Endothelial cell (in vitro differentiated cells): ENCODE results near the gene CA10. TPM values are rescaled to one million over a fixed set of nuclear protein-coding genes. Genes with fewer than 3 reads are reported as not detected.

ENCODE experiments used
- DNase-seq: peaks from one replicate; pipeline ENCODE4 v3.0.0; 2021; ENCODE audit warnings: low spot score
- H3K27ac Mint-ChIP-seq: one replicate; pipeline ENCODE4 v1.8.0; 2021; ENCODE audit warnings: mixed read lengths, inconsistent platforms; ENCODE audit not compliant: unreplicated experiment
- H3K27me3 Mint-ChIP-seq: one replicate; pipeline ENCODE4 v1.8.0; 2021; ENCODE audit warnings: mild to moderate bottlenecking, moderate library complexity, mixed read lengths, inconsistent platforms; ENCODE audit not compliant: unreplicated experiment
- H3K36me3 Mint-ChIP-seq: one replicate; pipeline ENCODE4 v1.8.0; 2021; ENCODE audit warnings: mild to moderate bottlenecking, low read depth, mixed read lengths, inconsistent platforms; ENCODE audit not compliant: unreplicated experiment
- H3K4me1 Mint-ChIP-seq: one replicate; pipeline ENCODE4 v1.8.0; 2021; ENCODE audit warnings: mild to moderate bottlenecking, mixed read lengths, inconsistent platforms; ENCODE audit not compliant: unreplicated experiment
- H3K4me3 Mint-ChIP-seq: one replicate; pipeline ENCODE4 v1.8.0; 2021; ENCODE audit warnings: mild to moderate bottlenecking, mixed read lengths, inconsistent platforms; ENCODE audit not compliant: unreplicated experiment
- H3K9me3 Mint-ChIP-seq: one replicate; pipeline ENCODE4 v1.8.0; 2021; ENCODE audit warnings: mixed read lengths, inconsistent platforms; ENCODE audit not compliant: unreplicated experiment
- total RNA-seq: library from RNA; stranded (reverse); fragmentation: NEBNext Ultra II Directional; extraction: Animal tissue kit (Norgen Biotek cat#: 25700); gene quantifications from one replicate; pipeline ENCODE4 v1.2.1, GENCODE V29; 2021; ENCODE audit not compliant: unreplicated experiment
- TF ChIP-seq, protein P1 (sequence below): fragments of 200-600 bp; sonication (generic); IDR thresholded peaks from one replicate; pipeline ENCODE4 v1.5.0; 2021; ENCODE audit warnings: antibody characterized with exemption; ENCODE audit not compliant: unreplicated experiment

The CA10 gene
- total RNA-seq, 1 donor from 2014 or later = not detected

DNA sequence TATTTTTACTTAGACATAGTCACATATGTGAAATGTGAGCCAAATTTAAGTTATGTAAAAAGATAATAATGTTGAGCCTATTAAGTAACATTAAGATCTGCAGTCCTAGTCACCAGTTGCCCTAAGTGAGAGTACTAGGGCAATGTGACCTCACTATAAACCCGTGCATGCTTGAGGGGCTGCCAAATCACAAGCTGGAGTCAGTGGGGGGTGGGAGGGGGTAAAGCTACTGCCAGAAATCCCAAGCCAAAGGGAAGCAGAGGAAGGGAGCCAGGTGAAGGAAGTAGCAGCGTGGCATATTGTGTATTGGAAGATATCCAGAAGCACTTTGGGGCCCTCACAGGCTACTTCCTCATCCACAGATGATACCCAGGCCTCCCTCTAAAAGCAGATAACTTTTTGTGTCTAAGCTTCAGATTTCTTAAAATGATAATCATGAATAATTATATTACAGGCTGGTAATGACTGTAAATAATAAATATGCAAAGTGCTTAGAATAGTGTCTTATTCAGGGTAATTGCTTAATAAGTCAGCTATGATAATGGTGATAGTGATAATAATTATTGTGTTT is 134.1 kb downstream of the CA10 start:
- Mint-ChIP-seq H3K27ac (no peak overlapping the region), H3K4me3 (no peak overlapping the region), H3K27me3 (peaks cover 3% of the 10 kb centered on the region), H3K4me1 (no peaks in the 10 kb centered on the region), H3K9me3 (no peaks in the 10 kb centered on the region), H3K36me3 (no peaks in the 10 kb centered on the region)
- TF ChIP-seq, protein P1, sequence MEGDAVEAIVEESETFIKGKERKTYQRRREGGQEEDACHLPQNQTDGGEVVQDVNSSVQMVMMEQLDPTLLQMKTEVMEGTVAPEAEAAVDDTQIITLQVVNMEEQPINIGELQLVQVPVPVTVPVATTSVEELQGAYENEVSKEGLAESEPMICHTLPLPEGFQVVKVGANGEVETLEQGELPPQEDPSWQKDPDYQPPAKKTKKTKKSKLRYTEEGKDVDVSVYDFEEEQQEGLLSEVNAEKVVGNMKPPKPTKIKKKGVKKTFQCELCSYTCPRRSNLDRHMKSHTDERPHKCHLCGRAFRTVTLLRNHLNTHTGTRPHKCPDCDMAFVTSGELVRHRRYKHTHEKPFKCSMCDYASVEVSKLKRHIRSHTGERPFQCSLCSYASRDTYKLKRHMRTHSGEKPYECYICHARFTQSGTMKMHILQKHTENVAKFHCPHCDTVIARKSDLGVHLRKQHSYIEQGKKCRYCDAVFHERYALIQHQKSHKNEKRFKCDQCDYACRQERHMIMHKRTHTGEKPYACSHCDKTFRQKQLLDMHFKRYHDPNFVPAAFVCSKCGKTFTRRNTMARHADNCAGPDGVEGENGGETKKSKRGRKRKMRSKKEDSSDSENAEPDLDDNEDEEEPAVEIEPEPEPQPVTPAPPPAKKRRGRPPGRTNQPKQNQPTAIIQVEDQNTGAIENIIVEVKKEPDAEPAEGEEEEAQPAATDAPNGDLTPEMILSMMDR = no peak
- DNase-seq = no peak

DNA sequence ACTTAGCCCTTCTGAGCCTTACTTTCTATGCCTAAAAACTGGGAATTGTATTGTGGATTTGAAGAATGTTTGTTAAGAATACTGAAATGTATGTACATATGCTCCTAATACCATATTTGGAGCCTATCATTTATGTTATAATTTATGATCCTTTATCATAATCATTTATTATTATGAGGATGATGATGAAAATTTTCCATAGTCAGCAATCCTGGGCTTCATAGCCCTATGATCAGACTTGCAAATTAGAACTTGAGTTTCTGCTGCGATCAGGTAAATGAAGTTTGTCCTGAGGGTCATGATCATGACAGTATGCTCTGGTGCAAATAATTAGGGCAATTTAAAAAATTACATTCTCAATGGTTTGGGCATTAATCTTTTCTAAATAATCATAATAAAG is 147.4 kb downstream of the CA10 start:
- Mint-ChIP-seq H3K27me3 (no peaks in the 10 kb centered on the region), H3K4me3 (no peak overlapping the region), H3K27ac (no peak overlapping the region), H3K9me3 (no peaks in the 10 kb centered on the region), H3K36me3 (no peaks in the 10 kb centered on the region), H3K4me1 (no peaks in the 10 kb centered on the region)
- TF ChIP-seq, protein P1 = no peak
- no peak for DNase-seq

DNA sequence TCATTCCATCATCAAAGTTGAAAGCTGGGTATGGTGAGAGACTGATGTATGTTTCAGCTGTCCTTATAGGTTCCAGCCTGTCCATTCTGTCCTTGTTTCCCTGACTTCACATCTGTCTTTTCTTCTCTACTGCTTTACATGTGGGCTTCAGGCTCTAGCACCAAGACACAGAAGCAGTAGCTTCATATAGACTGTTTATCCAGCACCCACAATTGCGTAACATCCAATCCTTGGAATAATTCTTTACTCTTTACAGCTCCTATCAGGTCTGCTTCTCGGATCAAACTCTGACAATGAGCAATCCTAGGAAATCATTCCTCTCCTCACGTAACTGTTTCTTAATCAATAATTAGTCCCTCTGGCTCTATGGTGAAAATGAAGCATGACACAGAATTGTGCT is 158.9 kb downstream of the CA10 start:
- H3K27me3 Mint-ChIP-seq = no peaks in the 10 kb centered on the region
- no peak for DNase-seq
- H3K36me3 Mint-ChIP-seq = no peaks in the 10 kb centered on the region
- TF ChIP-seq, protein P1 = no peak
- no peak overlapping the region for H3K4me3 Mint-ChIP-seq
- H3K9me3 Mint-ChIP-seq = no peaks in the 10 kb centered on the region
- H3K27ac Mint-ChIP-seq = no peak overlapping the region
- no peaks in the 10 kb centered on the region for H3K4me1 Mint-ChIP-seq

DNA sequence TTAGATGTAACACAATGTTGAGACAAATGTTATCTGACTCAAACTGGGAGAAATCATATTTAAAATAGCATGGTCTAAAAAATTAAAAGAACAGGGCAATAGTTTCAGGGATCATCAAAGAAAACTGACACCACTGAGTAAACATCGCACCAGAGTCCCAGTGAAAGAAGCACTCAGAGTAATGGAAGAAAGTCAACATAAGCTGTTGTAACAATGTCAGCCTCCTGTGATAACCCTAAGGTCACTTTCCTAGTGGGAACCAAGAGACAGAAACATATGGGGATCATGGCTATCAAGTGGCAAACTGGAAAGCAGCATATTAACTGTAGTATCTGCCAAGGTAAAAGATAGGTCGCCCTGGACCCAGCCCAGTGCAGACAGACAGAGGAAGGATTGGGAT is 160.8 kb downstream of the CA10 start:
- DNase-seq = no peak
- Mint-ChIP-seq H3K9me3 (no peaks in the 10 kb centered on the region), H3K36me3 (no peaks in the 10 kb centered on the region), H3K27me3 (no peaks in the 10 kb centered on the region), H3K27ac (no peak overlapping the region), H3K4me1 (no peaks in the 10 kb centered on the region), H3K4me3 (no peak overlapping the region)
- TF ChIP-seq, protein P1 = no peak

DNA sequence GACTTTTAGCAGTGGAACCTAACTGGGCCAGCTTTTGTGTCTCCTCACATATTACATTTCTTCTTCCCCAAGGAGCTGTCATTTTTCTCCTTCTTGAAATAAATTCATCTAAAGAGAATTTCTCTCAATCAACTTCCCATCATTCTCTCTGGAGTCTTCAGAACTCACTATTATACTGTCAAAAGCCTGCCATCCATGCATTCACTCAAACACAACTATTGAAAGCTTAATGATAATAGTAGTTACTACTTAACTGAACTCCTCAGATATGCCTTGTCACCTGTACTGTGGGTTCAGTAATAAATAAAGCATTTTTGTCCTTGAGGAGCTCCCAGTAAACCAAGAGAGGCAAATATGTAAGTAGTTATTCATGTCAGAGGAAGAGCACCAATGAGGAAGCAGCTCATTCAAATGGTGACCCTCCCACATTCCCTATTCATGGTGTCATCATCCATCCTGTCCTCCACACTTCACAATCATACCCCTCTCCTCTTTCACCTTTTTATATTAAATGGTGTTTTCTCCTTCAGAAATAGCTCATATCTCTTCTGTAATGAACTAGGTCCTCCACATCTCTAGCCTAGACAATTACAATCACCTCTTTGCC is 162.6 kb downstream of the CA10 start:
- no peak for DNase-seq
- H3K4me1 Mint-ChIP-seq = no peaks in the 10 kb centered on the region
- no peaks in the 10 kb centered on the region for H3K9me3 Mint-ChIP-seq
- no peak overlapping the region for H3K4me3 Mint-ChIP-seq
- no peaks in the 10 kb centered on the region for H3K36me3 Mint-ChIP-seq
- no peaks in the 10 kb centered on the region for H3K27me3 Mint-ChIP-seq
- no peak overlapping the region for H3K27ac Mint-ChIP-seq
- TF ChIP-seq, protein P1 = no peak
